ENCODE data around the gene HDAC8. TPM values are rescaled to one million over a fixed set of nuclear protein-coding genes. Genes with fewer than 3 reads are reported as not detected.

Gene HDAC8
- polyA plus RNA-seq, 2 of the 4 experiments (the other 2 are of a cell fraction), result 28.7 to 38.3 TPM

GRCh38 chrX:72584163-72584562 lies 11.5 kb upstream of the HDAC8 start:
- CTCF ChIA-PET, result interaction anchor here (0.7 kb wide), 1 partner anchor 454 kb away, joined by 4 read pairs; no protein-coding TSS in a partner anchor
- 82% methylated on average over 3 of the region's 3 CpGs for WGBS (ENCODE audit: missing lambda C conversion rate)
- ATAC-seq, result no peak
- no peak overlapping the region for H3K4me3 ChIP-seq
- FAIRE-seq, result no peak
- no peak for DNase-seq (ENCODE audit: low read depth in 1 of 2, low spot score in 1 of 2)
- TF ChIP-seq CHD4 (IDR thresholded peaks at IDR 0.05; ENCODE audit: borderline replicate concordance) (no peak), MYC (IDR thresholded peaks at IDR 0.05; ENCODE audit: borderline replicate concordance, low read length) (no peak), CBX2 (IDR thresholded peaks at IDR 0.05; ENCODE audit: borderline replicate concordance, low read depth) (no peak), MAZ (IDR thresholded peaks at IDR 0.05; ENCODE audit: borderline replicate concordance, low read depth, low read length) (no peak), POLR2A (IDR thresholded peaks at IDR 0.05; ENCODE audit: low read length) (no peak), FOXS1 (CRISPR knock-in tag; IDR thresholded peaks at IDR 0.05) (no peak)
- no peak overlapping the region for H3K4me2 ChIP-seq
- POLR2A ChIA-PET, result no interaction called here
- no peaks in the 10 kb centered on the region for H3K4me1 ChIP-seq
- H3K27ac ChIP-seq, result no peak overlapping the region
- no peaks in the 10 kb centered on the region for H3K9me3 ChIP-seq

- TF ChIP-seq, protein P1, sequence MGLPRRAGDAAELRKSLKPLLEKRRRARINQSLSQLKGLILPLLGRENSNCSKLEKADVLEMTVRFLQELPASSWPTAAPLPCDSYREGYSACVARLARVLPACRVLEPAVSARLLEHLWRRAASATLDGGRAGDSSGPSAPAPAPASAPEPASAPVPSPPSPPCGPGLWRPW (IDR thresholded peaks at IDR 0.05), result 0 out of 2 replicates have a peak, but pooled peaks have one; percentile 40
- TF ChIP-seq CEBPB (IDR thresholded peaks at IDR 0.05), result peak; percentile 75 to 85
- 0 out of 2 replicates have a peak, but pooled peaks have one; percentile 13 for TF ChIP-seq FOSL2 (IDR thresholded peaks at IDR 0.05)
- TF ChIP-seq FOSL2 (CRISPR knock-in tag; IDR thresholded peaks at IDR 0.05), result no peak
- TF ChIP-seq SREBF2 (IDR thresholded peaks at IDR 0.05), result no peak
- ATAC-seq (no peak), FAIRE-seq (no peak), DNase-seq (ENCODE audit: low read depth in 1 of 2, low spot score in 1 of 2) (peak in 1 of 2 experiments; percentile 32)
- peaks cover 20% of the 10 kb centered on the region for H3K4me1 ChIP-seq
- 76% methylated on average over 7 of the region's 7 CpGs for WGBS (ENCODE audit: missing lambda C conversion rate)
- ChIA-PET CTCF (interaction anchor here (1.0 kb wide), 1 partner anchor 45 kb away, joined by 3 read pairs; no protein-coding TSS in a partner anchor), POLR2A (interaction anchor here (0.6 kb wide), 1 partner anchor 299 kb away, joined by 3 read pairs; the partner anchor contains the start of gene RPS4X)
- H3K4me3 ChIP-seq, result no peak overlapping the region
- H3K27ac ChIP-seq, result peak overlapping the region; percentile 28 to 62; a peak in 5 of 6 replicates
- peak overlapping the region; percentile 36 for H3K4me2 ChIP-seq
- H3K9me3 ChIP-seq, result no peaks in the 10 kb centered on the region
These were observed 3.7 kb upstream of the HDAC8 start for GRCh38 chrX:72576141-72576894.

DNA sequence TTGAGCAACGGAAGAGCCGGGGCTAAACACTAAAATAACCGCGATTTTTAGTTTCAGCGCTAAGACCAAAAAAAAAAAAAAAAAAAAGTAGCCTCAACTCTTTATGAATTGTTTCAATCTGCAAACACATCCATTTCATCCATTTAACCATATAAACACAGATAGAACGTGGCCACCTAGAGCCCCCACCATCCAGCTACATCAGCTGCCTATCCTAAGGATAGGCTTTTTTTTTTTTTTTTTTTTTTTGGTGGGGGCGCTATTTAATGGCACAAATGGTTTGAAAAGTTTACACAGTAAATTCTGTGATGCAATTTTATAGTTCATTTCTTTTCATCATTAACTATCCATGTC lies 492 bp upstream of the HDAC8 start:
- no peak for FAIRE-seq
- ATAC-seq, result peak; percentile 38 to 56; a peak in 4 of 6 replicates
- WGBS (ENCODE audit: missing lambda C conversion rate), result under 1% methylated on average over 7 of the region's 7 CpGs
- Histone ChIP-seq H3K4me2 (peak overlapping the region; percentile 61), H3K27ac (peak overlapping the region; percentile 95 to 99), H3K4me1 (peaks cover 31% of the 10 kb centered on the region), H3K4me3 (peak overlapping the region; percentile 69), H3K9me3 (no peaks in the 10 kb centered on the region)
- no peak for DNase-seq (ENCODE audit: low read depth in 1 of 2, low spot score in 1 of 2)
- ChIA-PET POLR2A (interaction anchor here (0.6 kb wide), 1 partner anchor 1424 kb away, joined by 3 read pairs; no protein-coding TSS in a partner anchor), CTCF (interaction anchor here (0.7 kb wide), 1 partner anchor 1186 kb away, joined by 3 read pairs; no protein-coding TSS in a partner anchor)
- 0 out of 3 replicates have a peak, but pooled peaks have one; percentile 13 for TF ChIP-seq CTCF (IDR thresholded peaks at IDR 0.05)
- TF ChIP-seq POLR2A (IDR thresholded peaks at IDR 0.05; ENCODE audit: low read length), result no peak

GRCh38 chrX:72569786-72570185 lies 2.9 kb downstream of the HDAC8 start:
- peak in 1 of 2 experiments; percentile 22 for DNase-seq (ENCODE audit: low read depth in 1 of 2, low spot score in 1 of 2)
- WGBS (ENCODE audit: missing lambda C conversion rate), result 63% methylated on average over 2 of the region's 2 CpGs
- ChIA-PET CTCF (interaction anchor here (1.1 kb wide), 2 partner anchors 16 to 41 kb away, joined by 3 to 5 read pairs; no protein-coding TSS in a partner anchor), POLR2A (interaction anchor here (0.6 kb wide), 1 partner anchor 1564 kb away, joined by 3 read pairs; no protein-coding TSS in a partner anchor)
- Histone ChIP-seq H3K4me3 (no peak overlapping the region), H3K4me1 (peaks cover 19% of the 10 kb centered on the region; the same call in 2 of the 3 replicates), H3K27ac (no peak overlapping the region), H3K4me2 (no peak overlapping the region), H3K9me3 (no peaks in the 10 kb centered on the region)
- FAIRE-seq, result peak; percentile 98
- no peak for TF ChIP-seq SREBF2 (IDR thresholded peaks at IDR 0.05)
- TF ChIP-seq RAD21 (conservative IDR thresholded peaks at IDR 0.05 in 1 of 2, IDR thresholded peaks at IDR 0.05 in 1 of 2), result peak in 1 of 2 experiments; percentile 18; a peak in 1 of 5 replicates
- ATAC-seq, result no peak

Data from A549 (cell line).